Head of caudate nucleus (tissue), 42 donors: ENCODE measurements around the gene VKORC1L1.
"Not testable (repeated sequence)": the region's sequence is repeated elsewhere in the genome, so short reads cannot be mapped to it uniquely, and the experiment has no call there.

Experiments used
- DNase-seq, 42 donors: peaks; one replicate each; pipeline versions ENCODE4 v3.0.0 to v3.0.0-alpha.2; 2020 to 2021; ENCODE audit warnings: mixed read lengths in 7 of 42
- intact Hi-C: fragments of 100-400 bp; cut with DNase I; formaldehyde crosslinking; loops from one replicate; pipeline ENCODE4 v1.15.0; 2022

VKORC1L1 gene

GRCh38 chr7:65925040-65925439 is 52.2 kb downstream of the VKORC1L1 start:
- DNase-seq: no peak
- intact Hi-C loops: no loop called here

- intact Hi-C loops: no loop called here
These were observed 53.7 kb downstream of the VKORC1L1 start for GRCh38 chr7:65926588-65926987.

GRCh38 chr7:65927489-65928448 is 54.9 kb downstream of the VKORC1L1 start:
- no peak for DNase-seq
- intact Hi-C loops: no loop called here

More at GRCh38 chr7:65926588-65926987, 53.7 kb downstream of the VKORC1L1 start:
- DNase-seq: no peak

- intact Hi-C loops: no loop called here
- no peak for DNase-seq
These were observed 58.8 kb downstream of the VKORC1L1 start for GRCh38 chr7:65931685-65932084.

GRCh38 chr7:65937296-65937695 is 64.4 kb downstream of the VKORC1L1 start:
- intact Hi-C loops: no loop called here
- DNase-seq: no peak

- no peak for DNase-seq
- intact Hi-C loops: no loop called here
These were observed 65.5 kb downstream of the VKORC1L1 start for GRCh38 chr7:65938336-65938895.

- intact Hi-C loops, DNase-seq: not testable (repeated sequence)
These were observed 72.9 kb downstream of the VKORC1L1 start for GRCh38 chr7:65945787-65946186.

- DNase-seq: no peak
- intact Hi-C loops: no loop called here
These were observed 74.0 kb downstream of the VKORC1L1 start for GRCh38 chr7:65946904-65947303.

- DNase-seq: peak in 3 of 42 donors; percentile 14 to 36 (median 15)
- intact Hi-C loops: no loop called here
These were observed 79.1 kb downstream of the VKORC1L1 start for GRCh38 chr7:65951837-65952578.

- peak in 2 of 42 donors; percentile 11 to 31 for DNase-seq
- intact Hi-C loops: no loop called here
These were observed 80.3 kb downstream of the VKORC1L1 start for GRCh38 chr7:65953001-65953720.

GRCh38 chr7:65953890-65954450 is 81.1 kb downstream of the VKORC1L1 start:
- intact Hi-C loops: no loop called here
- peak in 35 of 42 donors; percentile 16 to 74 (median 44) for DNase-seq

- intact Hi-C loops: no loop called here
- no peak for DNase-seq
These were observed 82.8 kb downstream of the VKORC1L1 start for GRCh38 chr7:65955718-65956117.

- no peak for DNase-seq
- intact Hi-C loops: loop anchor here (10.0 kb wide), 1 partner anchor 216 kb away; no protein-coding TSS in a partner anchor
These were observed 87.6 kb downstream of the VKORC1L1 start for GRCh38 chr7:65960351-65961074.

GRCh38 chr7:65962033-65962432 is 89.2 kb downstream of the VKORC1L1 start:
- intact Hi-C loops: loop anchor here (10.0 kb wide), 1 partner anchor 217 kb away; no protein-coding TSS in a partner anchor

GRCh38 chr7:65964671-65965070 is 91.8 kb downstream of the VKORC1L1 start:
- intact Hi-C loops: loop anchor here (10.0 kb wide), 1 partner anchor 220 kb away; no protein-coding TSS in a partner anchor
- DNase-seq: not testable (repeated sequence)

More at GRCh38 chr7:65962033-65962432, 89.2 kb downstream of the VKORC1L1 start:
- DNase-seq: no peak

- DNase-seq: no peak
- intact Hi-C loops: loop anchor here (10.0 kb wide), 1 partner anchor 221 kb away; no protein-coding TSS in a partner anchor
These were observed 93.3 kb downstream of the VKORC1L1 start for GRCh38 chr7:65966146-65966545.

- intact Hi-C loops: loop anchor here (10.0 kb wide), 1 partner anchor 223 kb away; no protein-coding TSS in a partner anchor
- peak in 5 of 42 donors; percentile 14 to 48 (median 35) for DNase-seq
These were observed 94.7 kb downstream of the VKORC1L1 start for GRCh38 chr7:65967361-65968155.
